Medulla oblongata (tissue), 1 donor: Measurements from ENCODE around the gene TMPRSS11A.
A peak's percentile ranks its signal among the peaks of the same experiment; 100 is the strongest.

Experiments used
- DNase-seq: peaks from one replicate; pipeline ENCODE4 v3.0.0-alpha.2; 2015; ENCODE audit errors: extremely low spot score

Gene TMPRSS11A

GRCh38 chr4:67871867-67872266 lies 91.4 kb downstream of the TMPRSS11A start:
- peak; percentile 9 for DNase-seq

- no peak for DNase-seq
These were observed 93.6 kb downstream of the TMPRSS11A start for GRCh38 chr4:67869580-67870190.

DNA sequence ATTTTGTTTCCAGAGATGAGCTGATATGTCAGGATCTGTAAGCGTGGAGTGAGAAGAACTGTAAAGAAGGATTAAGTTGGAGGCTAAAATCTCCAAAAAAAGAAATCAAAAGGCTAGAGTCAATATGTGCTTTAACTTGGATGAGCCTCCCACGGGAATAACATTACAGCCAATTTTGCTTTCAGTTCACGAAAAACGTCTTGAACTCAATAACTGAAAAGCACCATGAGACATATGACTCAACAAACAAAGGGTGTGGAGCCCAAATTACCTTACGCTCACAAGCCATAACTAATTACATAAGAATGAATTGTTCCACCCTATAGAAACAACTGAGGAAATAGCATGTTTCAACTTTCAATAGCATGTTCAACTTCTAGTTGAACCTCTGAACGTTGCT lies 101.8 kb downstream of the TMPRSS11A start:
- DNase-seq, result no peak
